PFSK-1 (cell line): ENCODE data around the gene TRAPPC12.

Experiments used
- FOXP2 ChIP-seq: optimal IDR thresholded peaks from 2 replicates; pipeline ENCODE3; 2011; ENCODE audit warnings: borderline replicate concordance, control low read depth, inconsistent platforms; ENCODE audit not compliant: insufficient read depth; ENCODE audit errors: extremely low read length, extremely low read depth
- POLR2AphosphoS5 ChIP-seq: IDR thresholded peaks from 2 replicates; pipeline ENCODE4 v1.6.1; 2012; ENCODE audit warnings: low read depth, mild to moderate bottlenecking, control low read depth, low read length, moderate library complexity
- SIN3A ChIP-seq: IDR thresholded peaks from 2 replicates; pipeline ENCODE4 v1.6.1; 2012; ENCODE audit warnings: mild to moderate bottlenecking, low read length, moderate library complexity, borderline replicate concordance; ENCODE audit not compliant: insufficient read depth
- TAF1 ChIP-seq: IDR thresholded peaks from 2 replicates; pipeline ENCODE4 v1.6.1; 2012; ENCODE audit warnings: low read length, control low read depth, borderline replicate concordance; ENCODE audit not compliant: insufficient read depth
- TF ChIP-seq, protein P1 (sequence below), 2 experiments: IDR thresholded peaks; 2 replicates each; pipeline versions ENCODE4 v1.6.1 to v1.8.0; 2011 to 2012; ENCODE audit warnings: low read depth in 2 of 2, low read length in 2 of 2, control low read depth in 1 of 2, inconsistent platforms in 1 of 2, mild to moderate bottlenecking in 1 of 2, moderate library complexity in 1 of 2; ENCODE audit not compliant: insufficient read depth in 1 of 2

DNA sequence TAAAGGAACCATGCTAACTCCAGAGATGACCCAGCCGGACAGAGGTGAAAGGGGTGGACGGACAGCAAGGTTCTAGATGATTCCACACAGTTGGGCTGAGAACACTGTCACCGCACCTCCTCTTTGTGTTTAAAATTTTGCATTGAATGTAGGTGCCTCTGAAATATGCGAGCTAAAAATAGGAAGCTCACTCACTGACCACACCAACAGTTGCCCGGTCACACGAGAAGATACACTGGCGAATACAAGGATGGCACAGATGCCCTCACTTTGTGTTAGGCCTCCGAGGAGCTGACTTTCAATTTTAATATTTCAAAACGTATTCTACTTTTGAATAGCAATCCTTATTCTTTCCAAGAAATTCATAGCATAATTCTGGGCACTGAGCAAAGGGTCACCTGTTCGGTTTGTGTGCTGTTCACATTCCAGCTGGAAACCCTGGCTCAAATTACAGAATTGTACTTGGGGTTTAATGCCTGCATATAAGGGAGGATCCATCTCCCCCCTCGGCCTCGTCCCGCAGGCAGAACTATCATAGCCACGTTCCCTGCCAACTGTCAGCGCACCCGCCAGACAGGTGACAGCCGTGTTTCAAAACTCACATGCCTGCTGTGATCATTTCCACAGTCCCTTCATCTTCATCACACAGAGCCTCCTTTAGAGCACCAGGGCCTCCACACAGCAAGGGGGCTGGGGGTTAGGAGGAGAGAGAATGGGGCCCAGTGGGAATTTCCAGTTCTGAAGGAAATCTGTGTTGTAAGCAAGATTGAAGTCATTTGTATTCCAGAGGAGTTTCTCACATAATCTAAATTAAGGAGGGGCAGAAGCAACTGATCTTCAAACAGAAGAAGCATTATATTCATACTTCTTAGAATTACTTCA lies 91.6 kb downstream of the TRAPPC12 start:
- TF ChIP-seq POLR2AphosphoS5, result no peak
- TF ChIP-seq, protein P1, sequence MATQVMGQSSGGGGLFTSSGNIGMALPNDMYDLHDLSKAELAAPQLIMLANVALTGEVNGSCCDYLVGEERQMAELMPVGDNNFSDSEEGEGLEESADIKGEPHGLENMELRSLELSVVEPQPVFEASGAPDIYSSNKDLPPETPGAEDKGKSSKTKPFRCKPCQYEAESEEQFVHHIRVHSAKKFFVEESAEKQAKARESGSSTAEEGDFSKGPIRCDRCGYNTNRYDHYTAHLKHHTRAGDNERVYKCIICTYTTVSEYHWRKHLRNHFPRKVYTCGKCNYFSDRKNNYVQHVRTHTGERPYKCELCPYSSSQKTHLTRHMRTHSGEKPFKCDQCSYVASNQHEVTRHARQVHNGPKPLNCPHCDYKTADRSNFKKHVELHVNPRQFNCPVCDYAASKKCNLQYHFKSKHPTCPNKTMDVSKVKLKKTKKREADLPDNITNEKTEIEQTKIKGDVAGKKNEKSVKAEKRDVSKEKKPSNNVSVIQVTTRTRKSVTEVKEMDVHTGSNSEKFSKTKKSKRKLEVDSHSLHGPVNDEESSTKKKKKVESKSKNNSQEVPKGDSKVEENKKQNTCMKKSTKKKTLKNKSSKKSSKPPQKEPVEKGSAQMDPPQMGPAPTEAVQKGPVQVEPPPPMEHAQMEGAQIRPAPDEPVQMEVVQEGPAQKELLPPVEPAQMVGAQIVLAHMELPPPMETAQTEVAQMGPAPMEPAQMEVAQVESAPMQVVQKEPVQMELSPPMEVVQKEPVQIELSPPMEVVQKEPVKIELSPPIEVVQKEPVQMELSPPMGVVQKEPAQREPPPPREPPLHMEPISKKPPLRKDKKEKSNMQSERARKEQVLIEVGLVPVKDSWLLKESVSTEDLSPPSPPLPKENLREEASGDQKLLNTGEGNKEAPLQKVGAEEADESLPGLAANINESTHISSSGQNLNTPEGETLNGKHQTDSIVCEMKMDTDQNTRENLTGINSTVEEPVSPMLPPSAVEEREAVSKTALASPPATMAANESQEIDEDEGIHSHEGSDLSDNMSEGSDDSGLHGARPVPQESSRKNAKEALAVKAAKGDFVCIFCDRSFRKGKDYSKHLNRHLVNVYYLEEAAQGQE (IDR thresholded peaks at IDR 0.05; ENCODE audit: insufficient read depth in 1 of 2, low read depth in 2 of 2, low read length in 2 of 2), result no peak
- no peak for TF ChIP-seq SIN3A
- no peak for TF ChIP-seq FOXP2
- TF ChIP-seq TAF1, result no peak
